Panc1 (cell line): Measurements from ENCODE around the gene TFG. TPM values are rescaled to one million over a fixed set of nuclear protein-coding genes. Genes with fewer than 3 reads are reported as not detected.

Experiments
- ATAC-seq: fragments of 200-7000 bp; cut with Tn5 transposase; 2 replicates; pipeline ENCODE4 v1.9.1; 2020; ENCODE audit warnings: mild to moderate bottlenecking, moderate library complexity
- BruUV-seq: library from RNA; stranded (reverse); fragments of 400-500 nt; replicated peaks from 2 replicates; lab custom pipeline; 2021; lab: Mats Ljungman, UMichigan
- CTCF ChIA-PET: fragments of 300-600 bp; sonication (Branson Sonifier 250); formaldehyde crosslinking; loops from one replicate; lab custom pipeline; 2022; ENCODE audit warnings: antibody characterized with exemption; lab: Charles Lee
- POLR2A ChIA-PET: fragments of 300-600 bp; sonication (Branson Sonifier 250); formaldehyde crosslinking; loops from one replicate; lab custom pipeline; 2022; ENCODE audit warnings: antibody characterized with exemption; lab: Charles Lee
- DNase-seq: peaks from one replicate; pipeline ENCODE4 v3.0.0-alpha.2; 2010; ENCODE audit warnings: low read depth, low spot score
- H3K27ac ChIP-seq: 2 replicates; pipeline ENCODE4 v1.5.1; 2011; ENCODE audit warnings: mild to moderate bottlenecking, low read length, inconsistent platforms
- H3K27me3 ChIP-seq: fragments of 200-500 bp; sonication (Bioruptor generic); 2 replicates; pipeline ENCODE4 v1.6.0; 2014; ENCODE audit warnings: low read length, inconsistent platforms; ENCODE audit not compliant: control insufficient read depth, insufficient read depth
- H3K36me3 ChIP-seq: fragments of 200-500 bp; sonication (Bioruptor generic); 2 replicates; pipeline ENCODE4 v1.5.1; 2014; ENCODE audit warnings: inconsistent platforms, mild to moderate bottlenecking, low read length, moderate library complexity; ENCODE audit not compliant: control insufficient read depth, insufficient read depth
- H3K4me1 ChIP-seq: 2 replicates; pipeline ENCODE4 v1.5.1; 2011; ENCODE audit warnings: inconsistent platforms, mild to moderate bottlenecking, low read length, moderate library complexity; ENCODE audit not compliant: control insufficient read depth, insufficient read depth
- H3K4me3 ChIP-seq, 2 experiments: 2 replicates each; pipeline ENCODE4 v1.5.1; 2011 to 2012; ENCODE audit warnings: low read depth in 2 of 2, low read length in 2 of 2, mild to moderate bottlenecking in 2 of 2, inconsistent platforms in 1 of 2, moderate library complexity in 1 of 2
- H3K9me3 ChIP-seq: fragments of 200-500 bp; sonication (Bioruptor generic); 2 replicates; pipeline ENCODE4 v1.5.1; 2014; ENCODE audit warnings: low read depth, mild to moderate bottlenecking, inconsistent platforms, low read length, moderate library complexity; ENCODE audit not compliant: control insufficient read depth, insufficient read depth
- CTCF ChIP-seq: fragments of 450-650 bp; IDR thresholded peaks from 2 replicates; pipeline ENCODE4 v1.5.1; 2017; ENCODE audit warnings: mild to moderate bottlenecking
- POLR2AphosphoS5 ChIP-seq: IDR thresholded peaks from 2 replicates; pipeline ENCODE4 v1.6.1; 2012; ENCODE audit warnings: mild to moderate bottlenecking, low read depth, low read length, moderate library complexity
- REST ChIP-seq, 2 experiments: IDR thresholded peaks; 2 replicates each; pipeline ENCODE4 v1.6.1; 2011 to 2012; ENCODE audit warnings: low read depth in 2 of 2, control low read depth in 1 of 2, low read length in 1 of 2, mild to moderate bottlenecking in 1 of 2, moderate library complexity in 1 of 2; ENCODE audit not compliant: insufficient read depth in 1 of 2
- SIN3A ChIP-seq: IDR thresholded peaks from 2 replicates; pipeline ENCODE4 v1.6.1; 2012; ENCODE audit warnings: low read depth, mild to moderate bottlenecking, low read length, moderate library complexity, borderline replicate concordance; ENCODE audit not compliant: insufficient read depth
- TCF7L2 ChIP-seq: IDR thresholded peaks from 2 replicates; pipeline ENCODE4 v1.6.1; 2011; ENCODE audit warnings: mild to moderate bottlenecking, low read depth, low read length, inconsistent platforms
- in situ Hi-C: cut with HindIII; loops from 2 replicates; pipeline ENCODE4 v1.10.0; 2016; ENCODE audit warnings: low sequenced_read_pairs, low pct_unique_long_range_greater_than_20kb
- intact Hi-C: fragments of 100-400 bp; cut with micrococcal nuclease; formaldehyde crosslinking; loops from one replicate; pipeline ENCODE4 v1.10.0; 2022; ENCODE audit not compliant: unreplicated experiment
- total RNA-seq: library from RNA; stranded (reverse); gene quantifications from one replicate; pipeline ENCODE4 v1.2.1, GENCODE V29; 2021; ENCODE audit not compliant: unreplicated experiment

TFG gene
- total RNA-seq, 1 experiment from 2014 or later = 159 TPM

GRCh38 chr3:100776746-100777145 is 67.5 kb downstream of the TFG start:
- ChIA-PET POLR2A (no interaction called here), CTCF (no interaction called here)
- H3K4me1 ChIP-seq = no peaks in the 10 kb centered on the region
- no peak overlapping the region for H3K27ac ChIP-seq
- no peaks in the 10 kb centered on the region for H3K9me3 ChIP-seq
- no peak for TF ChIP-seq CTCF
- TF ChIP-seq POLR2AphosphoS5 = no peak
- TF ChIP-seq SIN3A = no peak
- no peak for TF ChIP-seq REST (IDR thresholded peaks at IDR 0.05; ENCODE audit: insufficient read depth in 1 of 2, low read depth in 2 of 2, low read length in 1 of 2)
- TF ChIP-seq TCF7L2 = no peak
- no TSS peak for BruUV-seq
- intact Hi-C loops (no loop called here), in situ Hi-C loops (no loop called here)
- ATAC-seq (no peak), DNase-seq (no peak)
- H3K4me3 ChIP-seq = no peak overlapping the region
- no peaks in the 10 kb centered on the region for H3K27me3 ChIP-seq
- H3K36me3 ChIP-seq = no peaks in the 10 kb centered on the region

DNA sequence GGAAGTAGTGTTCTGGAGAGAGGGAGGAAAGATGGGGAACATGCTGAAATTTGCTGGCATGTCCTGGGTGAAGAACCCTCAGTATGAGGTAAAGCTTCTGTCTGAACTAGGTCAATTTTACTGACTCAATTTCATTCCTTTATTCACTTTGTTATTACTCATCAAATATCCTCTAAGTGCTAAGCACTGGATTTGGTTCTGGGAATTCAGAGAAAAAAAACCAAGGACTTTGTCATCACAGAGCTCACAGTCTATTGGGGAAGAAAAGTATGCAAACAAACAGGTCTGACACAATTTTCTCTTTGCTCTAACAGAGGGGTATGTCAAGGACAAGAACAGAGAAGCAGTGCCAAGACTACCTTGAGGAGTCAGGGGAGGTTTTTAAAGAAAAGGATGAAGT is 68.0 kb downstream of the TFG start:
- Histone ChIP-seq H3K36me3 (no peaks in the 10 kb centered on the region), H3K4me3 (no peak overlapping the region), H3K27ac (no peak overlapping the region), H3K4me1 (no peaks in the 10 kb centered on the region), H3K27me3 (no peaks in the 10 kb centered on the region), H3K9me3 (no peaks in the 10 kb centered on the region)
- DNase-seq (no peak), ATAC-seq (no peak)
- intact Hi-C loops (no loop called here), in situ Hi-C loops (no loop called here)
- CTCF ChIA-PET = no interaction called here
- TF ChIP-seq POLR2AphosphoS5 = no peak
- TF ChIP-seq REST (IDR thresholded peaks at IDR 0.05; ENCODE audit: insufficient read depth in 1 of 2, low read depth in 2 of 2, low read length in 1 of 2) = no peak
- no peak for TF ChIP-seq TCF7L2
- TF ChIP-seq SIN3A = no peak
- TF ChIP-seq CTCF = no peak
- BruUV-seq = no TSS peak
- POLR2A ChIA-PET = no interaction called here
